SK-N-SH treated with all-trans-retinoic acid at 6 μM for 48 hours (cell line): ENCODE data around the gene CTDSP2.
"Not testable (repeated sequence)": the region's sequence is repeated elsewhere in the genome, so short reads cannot be mapped to it uniquely, and the experiment has no call there.

Experiments
- ATAC-seq: fragments of 200-7000 bp; cut with Tn5 transposase; 3 replicates; pipeline ENCODE4 v1.9.1; 2020; ENCODE audit warnings: mild to moderate bottlenecking, moderate library complexity
- ARNTL ChIP-seq: fragments of 450-650 bp; formaldehyde crosslinking; IDR thresholded peaks from 2 replicates; pipeline ENCODE4 v1.5.0; 2020; ENCODE audit warnings: low read depth, mild to moderate bottlenecking, moderate library complexity, borderline replicate concordance
- CREB5 ChIP-seq: fragments of 250-450 bp; sonication (Bioruptor Pico); IDR thresholded peaks from 2 replicates; pipeline ENCODE4 v1.5.1; 2020; ENCODE audit warnings: low read depth, mild to moderate bottlenecking, moderate library complexity
- CSDC2 ChIP-seq: fragments of 250-450 bp; sonication (Bioruptor Pico); IDR thresholded peaks from 2 replicates; pipeline ENCODE4 v1.5.0; 2020; ENCODE audit warnings: mild to moderate bottlenecking, moderate library complexity
- ESRRG ChIP-seq: fragments of 250-450 bp; sonication (Bioruptor Pico); IDR thresholded peaks from 2 replicates; pipeline ENCODE4 v1.6.1; 2021; ENCODE audit warnings: mild to moderate bottlenecking
- ISL1 ChIP-seq: fragments of 250-450 bp; sonication (Bioruptor Pico); IDR thresholded peaks from 2 replicates; pipeline ENCODE4 v2.1.2; 2022; ENCODE audit warnings: mild to moderate bottlenecking, moderate library complexity
- OSR1 ChIP-seq: fragments of 250-450 bp; sonication (Bioruptor Pico); IDR thresholded peaks from 2 replicates; pipeline ENCODE4 v1.8.0; 2022; ENCODE audit warnings: moderate library complexity, mild to moderate bottlenecking, inconsistent platforms
- PATZ1 ChIP-seq: fragments of 250-450 bp; sonication (Bioruptor Pico); IDR thresholded peaks from 2 replicates; pipeline ENCODE4 v1.8.0; 2020; ENCODE audit warnings: mild to moderate bottlenecking, moderate library complexity, borderline replicate concordance
- SNAI2 ChIP-seq: fragments of 250-450 bp; sonication (Bioruptor Pico); IDR thresholded peaks from 2 replicates; pipeline ENCODE4 v1.5.0; 2020; ENCODE audit warnings: mild to moderate bottlenecking, moderate library complexity
- TCF4 ChIP-seq: fragments of 250-450 bp; sonication (Bioruptor Pico); IDR thresholded peaks from 2 replicates; pipeline ENCODE4 v1.8.0; 2021; ENCODE audit warnings: mild to moderate bottlenecking, moderate library complexity, borderline replicate concordance
- TOX ChIP-seq: fragments of 250-450 bp; sonication (Bioruptor Pico); IDR thresholded peaks from 2 replicates; pipeline ENCODE4 v1.8.0; 2021; ENCODE audit warnings: mild to moderate bottlenecking, moderate library complexity, borderline replicate concordance
- ZC3H10 ChIP-seq: fragments of 250-450 bp; sonication (Bioruptor Pico); IDR thresholded peaks from 2 replicates; pipeline ENCODE4 v1.5.1; 2021; ENCODE audit warnings: mild to moderate bottlenecking, moderate library complexity
- ZFP3 ChIP-seq: fragments of 250-450 bp; sonication (Bioruptor Pico); IDR thresholded peaks from 2 replicates; pipeline ENCODE4 v1.5.0; 2020; ENCODE audit warnings: mild to moderate bottlenecking, moderate library complexity
- ZFP30 ChIP-seq: fragments of 450-650 bp; formaldehyde crosslinking; IDR thresholded peaks from 2 replicates; pipeline ENCODE4 v1.5.0; 2022; ENCODE audit warnings: mild to moderate bottlenecking, moderate library complexity
- ZNF70 ChIP-seq: fragments of 450-650 bp; formaldehyde crosslinking; IDR thresholded peaks from 2 replicates; pipeline ENCODE4 v1.5.0; 2020; ENCODE audit warnings: mild to moderate bottlenecking, moderate library complexity
- ZNF8 ChIP-seq: fragments of 450-650 bp; formaldehyde crosslinking; IDR thresholded peaks from 2 replicates; pipeline ENCODE4 v1.5.0; 2020; ENCODE audit warnings: mild to moderate bottlenecking, moderate library complexity
- TF ChIP-seq, protein P1 (sequence below): fragments of 250-450 bp; sonication (Bioruptor Pico); IDR thresholded peaks from 2 replicates; pipeline ENCODE4 v1.5.1; 2021; ENCODE audit warnings: mild to moderate bottlenecking, moderate library complexity
- TF ChIP-seq, protein P2 (sequence below): fragments of 250-450 bp; sonication (Bioruptor Pico); IDR thresholded peaks from 2 replicates; pipeline ENCODE4 v1.5.0; 2020; ENCODE audit warnings: mild to moderate bottlenecking, moderate library complexity
- TF ChIP-seq, protein P3 (sequence below): fragments of 250-450 bp; sonication (Bioruptor Pico); IDR thresholded peaks from 2 replicates; pipeline ENCODE4 v1.8.0; 2021; ENCODE audit warnings: low read depth, mild to moderate bottlenecking, moderate library complexity, borderline replicate concordance

The CTDSP2 gene

GRCh38 chr12:57889500-57889989 lies 43.0 kb upstream of the CTDSP2 start:
- TF ChIP-seq ZFP30 (CRISPR knock-in tag) (no peak), CSDC2 (CRISPR knock-in tag) (no peak), OSR1 (no peak)
- TF ChIP-seq, protein P1, sequence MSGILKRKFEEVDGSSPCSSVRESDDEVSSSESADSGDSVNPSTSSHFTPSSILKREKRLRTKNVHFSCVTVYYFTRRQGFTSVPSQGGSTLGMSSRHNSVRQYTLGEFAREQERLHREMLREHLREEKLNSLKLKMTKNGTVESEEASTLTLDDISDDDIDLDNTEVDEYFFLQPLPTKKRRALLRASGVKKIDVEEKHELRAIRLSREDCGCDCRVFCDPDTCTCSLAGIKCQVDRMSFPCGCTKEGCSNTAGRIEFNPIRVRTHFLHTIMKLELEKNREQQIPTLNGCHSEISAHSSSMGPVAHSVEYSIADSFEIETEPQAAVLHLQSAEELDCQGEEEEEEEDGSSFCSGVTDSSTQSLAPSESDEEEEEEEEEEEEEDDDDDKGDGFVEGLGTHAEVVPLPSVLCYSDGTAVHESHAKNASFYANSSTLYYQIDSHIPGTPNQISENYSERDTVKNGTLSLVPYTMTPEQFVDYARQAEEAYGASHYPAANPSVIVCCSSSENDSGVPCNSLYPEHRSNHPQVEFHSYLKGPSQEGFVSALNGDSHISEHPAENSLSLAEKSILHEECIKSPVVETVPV (CRISPR knock-in tag), result no peak
- no peak for ATAC-seq

- peak; percentile 60 for ATAC-seq
- TF ChIP-seq ZFP30 (CRISPR knock-in tag) (no peak), ESRRG (CRISPR knock-in tag) (no peak), ISL1 (CRISPR knock-in tag) (no peak), ZFP3 (CRISPR knock-in tag) (no peak), TCF4 (CRISPR knock-in tag) (no peak), ZC3H10 (CRISPR knock-in tag) (no peak), ZNF70 (no peak), PATZ1 (CRISPR knock-in tag) (no peak), SNAI2 (CRISPR knock-in tag) (no peak), ARNTL (CRISPR knock-in tag) (no peak), ZNF8 (CRISPR knock-in tag) (no peak), TOX (CRISPR knock-in tag) (no peak)
- TF ChIP-seq, protein P2, sequence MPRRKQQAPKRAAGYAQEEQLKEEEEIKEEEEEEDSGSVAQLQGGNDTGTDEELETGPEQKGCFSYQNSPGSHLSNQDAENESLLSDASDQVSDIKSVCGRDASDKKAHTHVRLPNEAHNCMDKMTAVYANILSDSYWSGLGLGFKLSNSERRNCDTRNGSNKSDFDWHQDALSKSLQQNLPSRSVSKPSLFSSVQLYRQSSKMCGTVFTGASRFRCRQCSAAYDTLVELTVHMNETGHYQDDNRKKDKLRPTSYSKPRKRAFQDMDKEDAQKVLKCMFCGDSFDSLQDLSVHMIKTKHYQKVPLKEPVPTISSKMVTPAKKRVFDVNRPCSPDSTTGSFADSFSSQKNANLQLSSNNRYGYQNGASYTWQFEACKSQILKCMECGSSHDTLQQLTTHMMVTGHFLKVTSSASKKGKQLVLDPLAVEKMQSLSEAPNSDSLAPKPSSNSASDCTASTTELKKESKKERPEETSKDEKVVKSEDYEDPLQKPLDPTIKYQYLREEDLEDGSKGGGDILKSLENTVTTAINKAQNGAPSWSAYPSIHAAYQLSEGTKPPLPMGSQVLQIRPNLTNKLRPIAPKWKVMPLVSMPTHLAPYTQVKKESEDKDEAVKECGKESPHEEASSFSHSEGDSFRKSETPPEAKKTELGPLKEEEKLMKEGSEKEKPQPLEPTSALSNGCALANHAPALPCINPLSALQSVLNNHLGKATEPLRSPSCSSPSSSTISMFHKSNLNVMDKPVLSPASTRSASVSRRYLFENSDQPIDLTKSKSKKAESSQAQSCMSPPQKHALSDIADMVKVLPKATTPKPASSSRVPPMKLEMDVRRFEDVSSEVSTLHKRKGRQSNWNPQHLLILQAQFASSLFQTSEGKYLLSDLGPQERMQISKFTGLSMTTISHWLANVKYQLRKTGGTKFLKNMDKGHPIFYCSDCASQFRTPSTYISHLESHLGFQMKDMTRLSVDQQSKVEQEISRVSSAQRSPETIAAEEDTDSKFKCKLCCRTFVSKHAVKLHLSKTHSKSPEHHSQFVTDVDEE (CRISPR knock-in tag), result no peak
- TF ChIP-seq, protein P3, sequence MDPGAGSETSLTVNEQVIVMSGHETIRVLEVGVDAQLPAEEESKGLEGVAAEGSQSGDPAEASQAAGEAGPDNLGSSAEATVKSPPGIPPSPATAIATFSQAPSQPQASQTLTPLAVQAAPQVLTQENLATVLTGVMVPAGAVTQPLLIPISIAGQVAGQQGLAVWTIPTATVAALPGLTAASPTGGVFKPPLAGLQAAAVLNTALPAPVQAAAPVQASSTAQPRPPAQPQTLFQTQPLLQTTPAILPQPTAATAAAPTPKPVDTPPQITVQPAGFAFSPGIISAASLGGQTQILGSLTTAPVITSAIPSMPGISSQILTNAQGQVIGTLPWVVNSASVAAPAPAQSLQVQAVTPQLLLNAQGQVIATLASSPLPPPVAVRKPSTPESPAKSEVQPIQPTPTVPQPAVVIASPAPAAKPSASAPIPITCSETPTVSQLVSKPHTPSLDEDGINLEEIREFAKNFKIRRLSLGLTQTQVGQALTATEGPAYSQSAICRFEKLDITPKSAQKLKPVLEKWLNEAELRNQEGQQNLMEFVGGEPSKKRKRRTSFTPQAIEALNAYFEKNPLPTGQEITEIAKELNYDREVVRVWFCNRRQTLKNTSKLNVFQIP, result no peak
These were observed 42.1 kb upstream of the CTDSP2 start for GRCh38 chr12:57888409-57889157.

- TF ChIP-seq ZC3H10 (CRISPR knock-in tag), result no peak
- no peak for TF ChIP-seq CREB5
- no peak for TF ChIP-seq ZNF70
- no peak for TF ChIP-seq SNAI2 (CRISPR knock-in tag)
- TF ChIP-seq ZFP30 (CRISPR knock-in tag), result no peak
- TF ChIP-seq, protein P3, result no peak
- TF ChIP-seq, protein P1 (CRISPR knock-in tag), result no peak
- ATAC-seq, result peak; percentile 90
These were observed 41.3 kb upstream of the CTDSP2 start for GRCh38 chr12:57887631-57888408.

DNA sequence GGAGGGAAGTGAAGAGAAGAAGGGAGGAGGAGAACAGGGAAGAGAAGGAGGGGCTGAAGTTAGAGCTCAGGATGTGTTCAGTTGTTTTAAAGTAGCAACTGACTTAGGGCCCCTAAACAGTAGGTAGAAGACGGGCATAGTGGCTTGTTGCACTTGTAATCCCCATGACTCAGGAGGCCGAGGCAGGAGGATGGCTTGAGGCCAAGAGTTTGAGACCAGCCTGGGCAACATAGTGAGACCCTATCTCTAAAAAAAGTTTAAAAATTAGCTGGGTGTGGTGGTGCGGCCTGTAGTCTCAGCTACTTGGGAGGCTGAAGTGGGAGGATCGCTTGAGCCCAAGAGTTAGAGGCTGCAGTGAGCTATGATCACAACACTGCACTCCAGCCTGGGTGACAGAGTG lies 40.4 kb upstream of the CTDSP2 start:
- ATAC-seq, result not testable (repeated sequence)
